ENCODE results near the gene C2orf76. TPM values are rescaled to one million over a fixed set of nuclear protein-coding genes. Genes with fewer than 3 reads are reported as not detected.
"Not testable (repeated sequence)": the region's sequence is repeated elsewhere in the genome, so short reads cannot be mapped to it uniquely, and the experiment has no call there.

C2orf76 gene
- total RNA-seq, 1 donor from 2014 or later, result 8.4 TPM

DNA sequence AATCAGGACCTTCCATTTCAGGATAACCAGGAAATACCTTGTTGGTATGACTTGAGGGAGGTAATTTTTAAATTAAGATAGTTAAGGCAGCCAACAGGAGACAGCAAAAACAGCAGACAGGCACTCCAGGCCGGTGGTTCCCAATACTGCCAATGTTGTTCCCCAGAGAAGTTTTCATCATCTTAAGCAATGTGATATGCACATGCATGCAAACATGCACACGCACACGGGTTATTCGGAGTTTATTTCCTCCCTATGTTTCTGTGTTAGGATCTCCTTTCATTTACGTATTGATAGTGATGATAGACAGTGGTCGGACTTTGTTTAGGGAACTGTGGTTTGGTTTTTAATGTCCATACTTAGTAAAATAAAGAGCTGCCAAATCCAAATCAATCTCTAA lies 87.7 kb downstream of the C2orf76 start:
- H3K4me1 Mint-ChIP-seq (ENCODE audit: low read depth), result no peaks in the 10 kb centered on the region
- peaks cover 2% of the 10 kb centered on the region for H3K9me3 Mint-ChIP-seq (ENCODE audit: low read depth)
- H3K36me3 Mint-ChIP-seq (ENCODE audit: insufficient read depth), result no peaks in the 10 kb centered on the region
- TF ChIP-seq, protein P1, sequence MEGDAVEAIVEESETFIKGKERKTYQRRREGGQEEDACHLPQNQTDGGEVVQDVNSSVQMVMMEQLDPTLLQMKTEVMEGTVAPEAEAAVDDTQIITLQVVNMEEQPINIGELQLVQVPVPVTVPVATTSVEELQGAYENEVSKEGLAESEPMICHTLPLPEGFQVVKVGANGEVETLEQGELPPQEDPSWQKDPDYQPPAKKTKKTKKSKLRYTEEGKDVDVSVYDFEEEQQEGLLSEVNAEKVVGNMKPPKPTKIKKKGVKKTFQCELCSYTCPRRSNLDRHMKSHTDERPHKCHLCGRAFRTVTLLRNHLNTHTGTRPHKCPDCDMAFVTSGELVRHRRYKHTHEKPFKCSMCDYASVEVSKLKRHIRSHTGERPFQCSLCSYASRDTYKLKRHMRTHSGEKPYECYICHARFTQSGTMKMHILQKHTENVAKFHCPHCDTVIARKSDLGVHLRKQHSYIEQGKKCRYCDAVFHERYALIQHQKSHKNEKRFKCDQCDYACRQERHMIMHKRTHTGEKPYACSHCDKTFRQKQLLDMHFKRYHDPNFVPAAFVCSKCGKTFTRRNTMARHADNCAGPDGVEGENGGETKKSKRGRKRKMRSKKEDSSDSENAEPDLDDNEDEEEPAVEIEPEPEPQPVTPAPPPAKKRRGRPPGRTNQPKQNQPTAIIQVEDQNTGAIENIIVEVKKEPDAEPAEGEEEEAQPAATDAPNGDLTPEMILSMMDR (IDR thresholded peaks at IDR 0.05; ENCODE audit: unreplicated experiment), result no peak
- H3K27me3 Mint-ChIP-seq, result peaks cover 6% of the 10 kb centered on the region
- H3K4me3 Mint-ChIP-seq (ENCODE audit: low read depth), result no peak overlapping the region
- DNase-seq (ENCODE audit: low spot score, unreplicated experiment), result no peak
- no peak overlapping the region for H3K27ac Mint-ChIP-seq

DNA sequence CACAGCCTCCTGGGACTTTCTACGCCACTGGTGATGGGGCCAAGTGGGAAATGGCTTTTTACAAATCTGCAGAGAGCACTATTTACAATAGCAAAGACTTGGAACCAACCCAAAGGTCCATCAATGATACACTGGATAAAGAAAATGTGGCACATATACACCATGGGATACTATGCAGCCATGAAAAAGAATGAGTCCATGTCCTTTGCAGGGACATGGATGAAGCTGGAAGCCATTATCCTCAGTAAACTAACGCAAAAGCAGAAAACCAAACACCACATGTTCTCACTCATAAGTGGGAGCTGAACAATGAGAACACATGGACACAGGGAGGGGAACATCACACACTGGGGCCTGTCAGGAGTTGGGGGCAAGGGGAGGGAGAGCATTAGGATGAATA lies 88.2 kb downstream of the C2orf76 start:
- not testable (repeated sequence) for H3K4me1 Mint-ChIP-seq (ENCODE audit: low read depth); H3K4me3 Mint-ChIP-seq (ENCODE audit: low read depth)

DNA sequence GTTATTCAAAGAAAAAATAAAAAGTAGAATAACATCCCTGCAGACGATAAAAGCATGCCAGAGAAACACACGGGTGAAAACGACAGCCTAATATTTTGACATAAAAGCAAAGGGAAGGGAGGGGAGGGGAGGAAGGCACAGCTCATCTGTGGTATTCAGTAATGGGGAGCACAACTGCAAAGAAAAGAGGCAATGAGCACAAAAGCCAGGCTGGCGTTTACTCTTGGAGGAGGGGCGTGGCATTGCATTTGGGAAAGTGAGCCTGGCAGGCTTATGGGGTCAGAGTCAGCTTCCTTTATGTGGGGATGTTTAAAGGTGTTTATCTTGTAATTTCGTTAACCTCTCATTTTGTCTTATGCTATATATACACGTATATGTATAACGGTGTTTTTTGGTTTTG lies 89.8 kb downstream of the C2orf76 start:
- Mint-ChIP-seq H3K4me3 (ENCODE audit: low read depth) (no peak overlapping the region), H3K27me3 (peaks cover 2% of the 10 kb centered on the region), H3K9me3 (ENCODE audit: low read depth) (peaks cover 2% of the 10 kb centered on the region), H3K36me3 (ENCODE audit: insufficient read depth) (no peaks in the 10 kb centered on the region), H3K27ac (no peak overlapping the region), H3K4me1 (ENCODE audit: low read depth) (no peaks in the 10 kb centered on the region)
- no peak for DNase-seq (ENCODE audit: low spot score, unreplicated experiment)
- TF ChIP-seq, protein P1 (IDR thresholded peaks at IDR 0.05; ENCODE audit: unreplicated experiment), result no peak

More for the DNA sequence above, 88.2 kb downstream of the C2orf76 start:
- not testable (repeated sequence) for DNase-seq (ENCODE audit: low spot score, unreplicated experiment); H3K36me3 Mint-ChIP-seq (ENCODE audit: insufficient read depth); H3K9me3 Mint-ChIP-seq (ENCODE audit: low read depth); H3K27me3 Mint-ChIP-seq; H3K27ac Mint-ChIP-seq

DNA sequence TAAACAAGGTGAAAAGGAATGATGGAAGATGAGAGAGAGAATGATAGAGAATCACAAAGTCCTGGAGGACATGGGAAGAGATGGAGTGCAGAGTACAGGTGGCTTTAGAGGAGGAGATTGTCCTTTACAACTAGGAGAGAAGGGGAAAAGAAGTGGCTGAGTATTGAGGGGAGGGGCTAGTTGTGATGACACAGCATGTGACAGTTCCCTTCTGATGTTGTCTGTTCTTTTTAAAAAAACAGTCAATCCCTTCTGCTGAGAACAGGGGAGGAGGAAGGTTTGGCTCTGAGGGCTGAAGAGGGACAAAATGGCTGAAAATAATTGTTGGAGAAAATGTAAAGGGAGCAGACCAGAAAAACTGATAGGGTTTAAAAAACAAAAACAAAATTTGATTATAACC lies 99.0 kb downstream of the C2orf76 start:
- TF ChIP-seq, protein P1 (IDR thresholded peaks at IDR 0.05; ENCODE audit: unreplicated experiment), result no peak
- DNase-seq (ENCODE audit: low spot score, unreplicated experiment), result no peak
- no peaks in the 10 kb centered on the region for H3K9me3 Mint-ChIP-seq (ENCODE audit: low read depth)
- H3K4me3 Mint-ChIP-seq (ENCODE audit: low read depth), result no peak overlapping the region
- peaks cover 12% of the 10 kb centered on the region for H3K27me3 Mint-ChIP-seq
- no peak overlapping the region for H3K27ac Mint-ChIP-seq
- H3K4me1 Mint-ChIP-seq (ENCODE audit: low read depth), result no peaks in the 10 kb centered on the region
- H3K36me3 Mint-ChIP-seq (ENCODE audit: insufficient read depth), result no peaks in the 10 kb centered on the region

DNA sequence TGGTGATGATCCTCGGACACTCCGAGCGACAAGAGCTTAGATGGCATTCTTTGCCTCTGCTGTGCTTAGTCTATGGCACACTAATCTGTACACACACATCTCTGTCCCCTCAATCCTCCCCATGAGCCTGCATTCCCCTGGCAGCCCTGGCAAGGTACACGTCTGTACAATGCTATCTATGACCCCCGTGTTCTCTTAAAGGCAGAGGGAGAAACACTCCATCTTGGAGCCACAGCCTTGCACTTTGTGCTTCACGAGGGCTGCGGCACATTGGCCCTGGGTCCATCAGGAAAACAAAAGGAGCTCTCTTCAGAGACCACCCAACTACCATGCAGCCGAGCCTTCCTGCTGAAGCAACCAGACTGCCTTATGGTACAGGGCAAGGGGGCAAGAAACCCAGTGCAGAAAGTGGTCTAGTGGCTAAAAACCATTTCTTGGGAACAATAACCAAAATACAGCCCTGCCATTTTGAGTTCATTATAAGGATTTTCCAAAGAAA lies 100.5 kb downstream of the C2orf76 start:
- Mint-ChIP-seq H3K27me3 (peaks cover 17% of the 10 kb centered on the region), H3K4me1 (ENCODE audit: low read depth) (no peaks in the 10 kb centered on the region), H3K4me3 (ENCODE audit: low read depth) (no peak overlapping the region), H3K36me3 (ENCODE audit: insufficient read depth) (no peaks in the 10 kb centered on the region), H3K9me3 (ENCODE audit: low read depth) (no peaks in the 10 kb centered on the region), H3K27ac (no peak overlapping the region)
- TF ChIP-seq, protein P1 (IDR thresholded peaks at IDR 0.05; ENCODE audit: unreplicated experiment), result no peak
- no peak for DNase-seq (ENCODE audit: low spot score, unreplicated experiment)

DNA sequence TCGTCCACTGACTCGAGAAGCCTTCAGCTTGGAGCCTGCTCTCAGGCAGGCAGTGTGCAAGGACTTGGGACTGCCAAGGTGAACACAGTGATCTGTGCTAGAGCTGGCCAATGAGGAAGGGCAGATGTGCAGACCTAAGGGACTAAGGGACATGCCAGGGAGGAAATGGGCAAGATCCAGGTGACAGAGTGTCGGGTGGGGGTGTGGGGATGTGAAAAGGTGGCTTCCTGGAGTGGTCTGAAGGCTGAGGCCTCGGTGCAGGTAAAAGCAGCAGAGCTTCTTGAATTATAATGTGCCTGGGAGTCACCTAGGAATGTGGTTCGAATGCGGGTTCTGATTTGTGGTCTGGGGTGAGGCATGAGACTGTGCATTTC lies 101.0 kb downstream of the C2orf76 start:
- no peak for DNase-seq (ENCODE audit: low spot score, unreplicated experiment)
- TF ChIP-seq, protein P1 (IDR thresholded peaks at IDR 0.05; ENCODE audit: unreplicated experiment), result no peak
- Mint-ChIP-seq H3K27ac (no peak overlapping the region), H3K9me3 (ENCODE audit: low read depth) (no peaks in the 10 kb centered on the region), H3K4me3 (ENCODE audit: low read depth) (no peak overlapping the region), H3K36me3 (ENCODE audit: insufficient read depth) (no peaks in the 10 kb centered on the region), H3K27me3 (peaks cover 17% of the 10 kb centered on the region), H3K4me1 (ENCODE audit: low read depth) (no peaks in the 10 kb centered on the region)
